Measurements from ENCODE around the gene NDUFB11.

The NDUFB11 gene

DNA sequence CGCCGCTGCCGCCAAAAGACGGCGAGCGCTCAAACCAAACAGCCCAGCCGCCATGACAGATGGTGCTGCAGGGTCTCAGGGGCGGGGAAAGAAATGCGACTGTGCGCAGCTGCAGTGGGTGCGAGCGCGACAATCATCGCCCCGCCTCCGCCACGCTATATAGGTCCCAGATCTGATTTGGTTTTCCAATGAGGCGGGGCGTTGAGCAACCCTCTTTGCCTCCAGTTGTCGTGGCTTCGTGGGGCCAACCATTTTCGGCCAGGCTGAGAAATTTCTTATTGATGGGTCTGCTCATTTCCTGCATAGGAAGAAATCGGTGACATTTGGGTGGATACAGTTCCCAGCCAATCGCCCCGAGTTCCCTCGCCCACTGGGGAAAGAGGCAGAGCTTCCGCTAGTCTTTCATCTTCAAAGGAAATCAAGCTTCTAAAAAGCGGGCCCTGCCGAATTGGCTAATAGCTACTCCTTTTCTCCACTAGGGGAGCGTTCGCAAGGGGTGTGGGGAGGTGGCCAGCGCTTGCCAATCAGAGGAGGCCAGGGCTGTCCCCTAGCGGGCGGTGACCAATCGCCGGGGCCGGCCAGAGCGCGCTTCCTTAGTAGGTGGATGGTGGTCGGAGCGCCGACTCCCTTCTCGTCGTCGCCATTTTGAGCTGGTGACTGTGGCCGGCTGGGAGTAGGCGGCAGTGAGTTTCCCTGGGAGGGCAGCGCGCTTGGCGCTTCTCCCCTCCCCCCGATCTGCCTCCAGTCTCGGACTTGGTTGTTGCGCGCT lies at the start of gene NDUFB11, which contains the start of gene RBM10:
NDUFB11 (minus strand) TSS at position 77 of the 769 bp plus-strand sequence; CDS start at position 54, 23 bp downstream.
RBM10 (plus strand) TSS at position 596 of the 769 bp plus-strand sequence. CDS start 2,261 bp downstream, outside the sequence.
- DNase-seq (ENCODE audit: low read depth): peak; percentile 73

DNA sequence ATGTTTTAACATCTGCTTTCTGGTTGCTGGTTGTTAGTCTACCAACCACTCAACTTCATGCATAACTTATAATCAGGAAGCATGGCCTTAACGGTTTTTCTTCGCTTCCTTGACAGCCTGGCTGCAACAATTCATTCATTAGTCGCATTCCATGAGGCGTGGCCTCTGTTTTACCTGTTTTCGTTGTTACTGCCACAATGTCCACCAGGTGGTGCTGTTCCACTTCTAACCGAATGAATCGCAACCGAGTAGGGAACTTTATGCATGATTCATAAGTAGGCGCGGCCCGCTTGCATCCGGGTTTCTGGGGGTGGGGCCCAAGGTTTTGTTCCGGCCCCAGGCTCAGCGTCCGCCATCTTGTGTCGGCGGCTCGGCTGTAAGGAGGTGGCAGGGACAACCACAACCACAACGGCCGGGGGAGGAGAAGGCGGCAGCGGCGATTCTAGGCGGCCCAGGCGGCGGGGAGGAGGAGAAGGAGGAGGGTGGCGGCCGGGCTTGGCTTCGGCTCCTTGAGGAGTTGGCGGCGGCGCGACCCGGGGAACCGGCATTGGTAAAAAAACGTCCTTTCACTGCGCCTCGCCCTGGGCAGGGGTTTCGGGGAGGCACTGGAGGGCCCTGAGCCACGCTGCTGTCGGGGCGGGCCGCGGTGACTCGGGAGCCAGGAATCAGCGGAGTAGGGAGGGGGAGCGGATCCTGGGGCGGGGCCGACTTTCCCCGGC lies 49.1 kb upstream of the NDUFB11 start, which contains the start of gene UBA1:
UBA1 (plus strand) TSS at position 355 of the 719 bp plus-strand sequence. CDS start 4,974 bp downstream, outside the sequence.
- DNase-seq (ENCODE audit: low read depth): peak; percentile 86

DNA sequence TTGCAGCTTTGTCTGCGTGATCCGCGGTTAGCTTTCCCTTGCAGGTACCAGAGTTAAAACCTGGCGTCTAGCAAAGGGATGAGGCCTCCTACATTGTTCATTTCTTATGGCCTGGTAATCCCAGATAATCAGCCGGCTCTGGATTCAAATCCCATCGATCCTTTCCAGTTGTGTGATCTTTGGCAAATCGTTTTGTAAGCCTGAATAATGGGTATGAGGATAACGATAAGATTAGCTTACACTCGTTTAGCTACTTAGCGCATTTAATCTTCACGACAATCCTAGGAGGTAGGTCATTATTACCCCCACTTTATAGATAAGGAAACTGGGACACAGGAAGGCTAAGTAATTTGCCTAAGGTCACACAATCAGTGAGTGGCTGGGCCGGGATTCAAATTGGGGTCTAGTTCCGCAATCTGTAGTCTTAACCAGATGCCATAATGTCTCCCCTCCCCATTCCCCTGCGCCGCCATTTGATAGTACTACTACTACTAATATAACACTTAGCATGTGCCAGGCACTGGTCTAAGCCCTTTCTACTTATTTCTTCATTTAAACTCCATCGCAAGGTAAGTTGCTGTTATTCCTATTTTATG lies 47.4 kb upstream of the NDUFB11 start:
- no peak for DNase-seq (ENCODE audit: low read depth)

DNA sequence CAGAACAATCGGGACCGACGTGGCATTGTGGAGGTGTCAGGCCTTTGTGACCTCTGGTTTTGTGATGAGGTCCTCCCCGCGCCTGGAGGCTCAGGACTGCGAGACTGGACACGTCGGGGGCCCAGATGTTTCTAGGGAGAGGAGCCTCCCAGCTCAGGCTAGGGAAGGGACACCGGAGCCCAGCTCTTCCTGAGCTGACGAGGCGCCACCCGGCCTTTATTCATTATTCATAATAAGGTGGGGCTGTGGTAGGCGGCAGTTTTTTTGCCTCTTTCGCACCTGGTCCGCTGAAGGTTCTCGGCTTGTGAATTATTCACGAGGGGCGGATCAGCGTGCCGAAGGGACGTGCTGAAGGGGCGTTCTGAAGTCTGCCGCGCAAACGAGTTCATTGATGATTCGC lies 46.8 kb upstream of the NDUFB11 start:
- DNase-seq (ENCODE audit: low read depth): peak; percentile 20

DNA sequence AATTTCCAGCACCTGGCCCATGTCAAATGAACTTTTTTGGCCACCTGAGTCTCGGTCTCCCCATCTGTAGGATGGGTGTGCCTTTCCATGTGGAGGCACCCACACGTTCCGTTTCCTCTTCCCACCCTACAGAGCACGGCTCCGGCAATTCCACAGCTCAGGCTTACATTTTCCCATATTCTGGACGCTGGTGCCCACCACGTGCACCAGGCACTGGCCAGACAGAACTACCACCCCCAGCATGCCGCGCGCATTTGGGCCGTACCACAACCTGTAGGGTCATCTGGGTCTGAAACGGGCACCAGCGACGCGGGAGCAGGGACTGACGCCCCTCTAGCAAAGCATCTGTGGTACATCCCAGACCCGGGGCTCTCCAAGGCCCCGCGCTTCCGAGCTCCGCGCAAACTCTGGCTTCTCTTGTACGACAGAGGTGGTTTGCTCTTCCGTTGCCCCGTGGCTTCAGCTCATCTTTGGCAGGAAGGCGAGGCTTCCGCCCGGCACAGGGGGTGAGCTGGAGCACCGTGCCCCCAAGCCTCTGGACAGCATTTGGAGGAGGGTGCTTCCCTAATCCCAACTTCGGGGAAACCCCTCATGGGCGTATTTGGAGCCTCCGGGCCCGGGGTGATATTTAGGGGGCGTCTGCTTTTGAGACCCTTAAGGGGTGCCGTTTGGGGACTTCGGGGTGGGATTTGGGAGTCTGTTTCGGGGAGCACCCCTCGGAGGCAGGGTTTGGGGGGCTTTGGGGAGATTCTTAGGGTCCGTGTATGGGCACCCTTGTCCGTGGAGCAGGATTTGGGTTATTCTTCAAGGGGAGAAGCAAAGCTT lies 46.2 kb upstream of the NDUFB11 start:
- peak; percentile 56 for DNase-seq (ENCODE audit: low read depth)

DNA sequence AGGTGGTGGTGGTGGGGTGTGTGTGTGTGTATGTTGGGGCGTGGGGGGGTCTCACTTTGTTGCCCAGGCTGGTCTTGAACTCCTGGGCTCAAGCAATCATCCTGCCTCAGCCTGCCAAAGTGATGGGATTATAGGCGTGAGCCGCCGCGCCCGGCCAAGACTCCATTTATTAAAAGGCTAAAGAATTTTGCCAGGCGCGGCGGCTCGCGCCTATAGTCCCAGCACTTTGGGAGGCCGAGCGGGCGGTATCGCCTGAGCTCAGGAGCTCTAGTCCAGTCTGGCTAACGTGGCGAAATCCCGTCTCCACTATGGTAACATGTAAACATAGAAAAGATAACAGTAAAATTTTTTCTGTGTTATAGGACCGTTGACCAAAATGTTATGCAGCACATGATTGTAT lies 45.4 kb upstream of the NDUFB11 start:
- DNase-seq (ENCODE audit: low read depth): no peak

DNA sequence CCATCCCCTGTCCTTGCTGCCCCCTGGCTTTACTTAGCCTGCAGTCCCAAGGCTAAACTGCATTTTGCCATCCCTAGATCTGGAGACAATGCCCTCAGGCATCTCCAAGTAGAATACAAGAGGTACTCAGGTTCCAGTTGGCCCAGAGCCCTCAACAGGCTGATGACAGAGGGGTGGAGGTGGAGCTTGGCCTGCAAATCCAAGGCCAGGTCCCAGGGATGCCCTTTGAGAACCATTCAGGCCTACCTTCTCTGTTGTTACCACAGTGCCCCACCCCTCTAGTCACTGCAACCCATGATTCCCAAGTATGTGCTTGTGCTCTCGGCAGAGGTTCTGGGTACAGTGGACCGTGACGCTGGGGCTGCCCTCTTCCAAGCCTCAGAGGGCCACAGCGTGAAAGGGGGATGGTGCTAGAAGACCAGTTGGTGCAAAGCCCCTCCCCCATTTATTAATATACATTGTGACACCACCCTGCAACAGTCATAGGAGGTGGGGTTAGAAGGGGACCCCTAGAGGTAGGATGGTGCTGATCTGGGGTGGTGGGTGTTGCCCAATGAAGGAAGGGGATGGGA lies 42.7 kb upstream of the NDUFB11 start:
- no peak for DNase-seq (ENCODE audit: low read depth)

DNA sequence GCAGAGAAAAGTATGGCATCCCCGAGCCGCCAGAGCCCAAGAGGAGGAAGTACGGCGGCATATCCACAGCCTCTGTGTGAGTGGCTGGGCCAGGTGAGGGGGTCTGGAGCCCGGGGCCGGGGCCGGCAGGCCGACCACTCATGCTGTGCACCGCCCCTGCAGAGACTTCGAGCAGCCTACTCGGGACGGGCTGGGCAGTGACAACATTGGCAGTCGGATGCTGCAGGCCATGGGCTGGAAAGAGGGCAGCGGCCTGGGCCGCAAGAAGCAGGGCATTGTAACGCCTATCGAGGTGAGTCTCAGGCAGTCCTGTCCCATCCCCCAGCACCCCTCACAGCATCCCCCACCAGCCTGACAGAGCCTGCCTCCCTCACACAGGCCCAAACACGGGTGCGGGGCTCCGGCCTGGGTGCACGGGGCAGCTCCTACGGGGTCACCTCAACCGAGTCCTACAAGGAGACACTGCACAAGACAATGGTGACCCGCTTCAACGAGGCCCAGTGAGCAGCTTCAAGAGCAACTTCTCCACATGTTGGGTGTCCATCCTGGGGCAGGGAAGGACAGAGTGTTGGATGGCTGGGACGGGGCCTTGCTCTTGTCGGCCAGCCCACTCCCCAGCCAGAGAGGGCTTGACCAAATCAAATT lies 41.7 kb upstream of the NDUFB11 start:
- no peak for DNase-seq (ENCODE audit: low read depth)

DNA sequence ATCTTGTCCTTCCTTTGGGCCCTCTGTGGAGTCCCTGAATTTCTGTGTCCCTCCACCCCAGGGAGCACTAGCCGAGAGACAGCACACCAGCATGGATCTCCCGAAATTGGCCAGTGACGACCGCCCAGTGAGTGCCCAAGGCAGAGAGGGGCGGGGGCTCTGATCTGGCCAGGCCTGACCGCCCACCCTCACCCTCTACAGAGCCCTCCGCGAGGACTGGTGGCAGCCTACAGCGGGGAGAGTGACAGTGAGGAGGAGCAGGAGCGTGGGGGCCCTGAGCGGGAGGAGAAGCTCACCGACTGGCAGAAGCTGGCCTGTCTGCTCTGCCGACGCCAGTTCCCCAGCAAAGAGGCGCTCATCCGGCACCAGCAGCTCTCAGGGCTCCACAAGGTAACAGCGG lies 40.7 kb upstream of the NDUFB11 start:
- DNase-seq (ENCODE audit: low read depth): no peak

DNA sequence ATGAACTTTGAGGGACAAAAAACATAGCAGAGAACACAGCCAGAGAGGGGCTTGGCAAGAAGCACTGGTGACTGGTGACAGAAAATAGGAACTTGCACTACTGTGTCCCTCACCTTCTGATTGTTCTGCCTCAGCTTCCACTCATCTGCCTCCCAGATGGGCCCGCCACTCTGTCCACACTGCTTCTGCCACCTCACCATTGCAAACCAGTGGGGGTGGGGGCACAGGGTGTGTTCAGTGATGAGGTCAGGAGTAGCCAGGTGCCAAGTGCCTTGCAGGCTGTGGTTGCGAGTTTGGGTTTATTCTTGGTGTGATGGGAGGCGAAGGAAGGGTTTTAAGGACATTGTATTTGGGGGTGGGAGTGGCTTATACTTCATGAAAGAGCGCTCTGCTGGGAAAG lies 40.0 kb upstream of the NDUFB11 start:
- DNase-seq (ENCODE audit: low read depth): no peak

DNA sequence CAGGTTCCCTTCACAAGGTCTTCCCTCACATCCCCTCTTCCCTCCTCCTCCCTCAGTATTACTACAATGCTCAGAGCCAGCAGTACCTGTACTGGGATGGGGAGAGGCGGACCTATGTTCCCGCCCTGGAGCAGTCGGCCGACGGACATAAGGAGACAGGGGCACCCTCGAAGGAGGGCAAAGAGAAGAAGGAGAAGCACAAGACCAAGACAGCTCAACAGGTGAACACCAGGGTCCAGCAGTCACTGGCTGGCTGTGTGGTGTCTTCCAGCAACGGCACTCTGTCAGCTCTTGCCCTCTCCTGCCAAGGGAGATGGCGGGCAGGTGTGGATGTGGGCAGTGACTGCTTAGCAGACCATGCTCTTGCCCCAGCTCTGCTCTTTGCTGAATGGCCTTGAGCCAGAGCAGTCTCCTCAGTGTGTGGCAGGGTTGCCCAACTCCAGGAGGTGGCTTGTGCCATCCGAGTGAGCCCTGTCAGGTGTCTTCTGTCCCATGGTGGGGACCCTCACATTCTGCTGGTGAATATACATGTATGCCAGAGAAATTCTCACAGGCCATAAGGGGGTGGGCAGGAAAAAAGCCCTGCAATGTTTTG lies 37.7 kb upstream of the NDUFB11 start:
- DNase-seq (ENCODE audit: low read depth): no peak

DNA sequence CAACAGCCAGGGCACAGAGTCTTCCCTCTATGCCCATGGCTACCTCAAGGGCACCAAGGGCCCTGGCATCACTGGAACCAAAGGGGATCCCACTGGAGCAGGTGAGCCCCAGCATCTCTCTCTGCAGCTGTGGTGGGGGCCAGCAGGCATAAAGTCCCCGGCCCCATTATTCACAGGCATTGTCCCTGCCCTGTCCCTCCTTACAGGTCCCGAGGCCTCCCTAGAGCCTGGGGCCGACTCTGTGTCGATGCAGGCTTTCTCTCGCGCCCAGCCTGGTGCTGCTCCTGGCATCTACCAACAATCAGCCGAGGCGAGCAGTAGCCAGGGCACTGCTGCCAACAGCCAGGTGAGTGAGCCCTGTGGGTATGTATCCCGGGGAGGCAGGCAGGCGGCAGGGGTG lies 36.8 kb upstream of the NDUFB11 start:
- no peak for DNase-seq (ENCODE audit: low read depth)

DNA sequence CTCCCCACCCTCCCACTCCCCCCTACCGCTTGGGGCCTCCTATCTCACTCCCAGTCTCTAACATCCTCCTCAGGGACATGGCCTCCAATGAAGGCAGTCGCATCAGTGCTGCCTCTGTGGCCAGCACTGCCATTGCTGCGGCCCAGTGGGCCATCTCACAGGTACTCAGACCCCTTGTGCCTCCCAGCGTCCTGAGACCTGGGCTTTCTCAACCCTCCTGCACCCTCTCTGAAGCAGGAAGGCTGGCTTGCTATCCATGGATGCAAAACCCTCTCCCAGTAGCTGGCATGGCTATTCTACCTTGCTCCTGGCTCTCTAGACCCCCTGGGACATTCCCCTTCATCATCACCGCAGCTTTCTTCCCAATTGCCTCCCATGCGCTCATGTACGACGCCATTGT lies 35.8 kb upstream of the NDUFB11 start:
- DNase-seq (ENCODE audit: low read depth): no peak

DNA sequence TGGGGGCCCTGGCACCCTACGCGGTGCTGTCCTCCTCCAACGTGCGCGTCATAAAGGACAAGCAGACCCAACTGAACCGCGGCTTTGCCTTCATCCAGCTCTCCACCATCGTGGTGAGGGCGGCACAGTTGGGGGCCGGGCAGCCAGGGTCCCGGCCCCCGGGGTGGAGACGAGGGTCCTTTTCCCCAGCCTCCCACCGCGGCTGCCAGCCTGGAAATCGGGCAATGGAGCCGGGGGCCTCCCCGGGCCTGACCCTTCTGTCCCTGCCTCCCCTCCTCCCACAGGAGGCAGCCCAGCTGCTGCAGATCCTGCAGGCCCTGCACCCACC lies 35.4 kb upstream of the NDUFB11 start:
- no peak for DNase-seq (ENCODE audit: low read depth)

DNA sequence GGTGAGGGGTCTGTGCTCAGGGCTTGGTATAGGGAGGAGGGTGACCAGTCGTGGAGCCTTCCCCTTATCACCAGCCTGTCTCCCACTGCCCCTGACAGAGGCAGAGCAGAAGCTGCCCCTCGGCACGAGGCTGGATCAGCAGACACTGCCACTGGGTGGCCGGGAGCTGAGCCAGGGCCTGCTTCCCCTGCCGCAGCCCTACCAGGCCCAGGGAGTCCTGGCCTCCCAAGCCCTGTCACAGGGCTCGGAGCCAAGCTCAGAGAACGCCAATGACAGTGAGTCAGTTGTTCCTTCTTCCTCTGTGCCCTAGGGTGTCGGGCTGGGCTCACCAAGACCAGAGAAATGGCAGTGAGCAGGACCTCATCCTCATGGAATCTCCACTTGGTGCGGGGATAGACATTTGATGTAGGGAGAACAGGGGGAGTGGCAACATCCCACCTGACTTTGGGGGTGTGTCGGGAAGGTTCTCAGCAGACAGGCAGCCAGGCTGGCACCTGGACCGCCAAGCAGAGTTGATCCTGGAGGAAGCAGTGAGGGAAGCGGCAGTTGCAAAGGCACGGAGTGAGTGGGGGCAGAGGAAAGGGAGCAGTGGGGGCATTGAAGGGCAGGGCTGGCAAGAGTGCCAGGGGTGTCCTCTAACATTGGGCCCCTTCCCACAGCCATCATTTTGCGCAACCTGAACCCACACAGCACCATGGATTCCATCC lies 34.9 kb upstream of the NDUFB11 start:
- DNase-seq (ENCODE audit: low read depth): no peak

DNA sequence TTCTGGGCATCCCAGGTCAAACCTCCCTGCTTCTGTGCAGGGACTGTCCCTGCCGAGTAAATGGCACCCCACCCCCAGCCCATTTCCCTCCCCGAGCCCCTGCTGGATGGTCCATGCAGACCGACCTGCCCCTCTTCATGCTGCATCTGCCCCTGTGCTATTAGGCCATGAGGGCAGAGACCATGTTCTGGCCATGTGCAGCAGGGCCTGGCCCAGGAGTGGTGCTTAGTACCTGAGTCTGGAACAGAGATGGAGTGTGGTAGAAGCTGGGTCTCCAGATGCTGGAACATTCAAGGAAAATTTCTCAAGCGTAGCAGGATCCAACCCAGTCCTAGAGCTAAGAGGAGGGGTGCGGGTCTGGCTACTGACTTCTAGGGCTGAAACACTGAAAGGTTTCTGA lies 33.8 kb upstream of the NDUFB11 start:
- DNase-seq (ENCODE audit: low read depth): no peak

DNA sequence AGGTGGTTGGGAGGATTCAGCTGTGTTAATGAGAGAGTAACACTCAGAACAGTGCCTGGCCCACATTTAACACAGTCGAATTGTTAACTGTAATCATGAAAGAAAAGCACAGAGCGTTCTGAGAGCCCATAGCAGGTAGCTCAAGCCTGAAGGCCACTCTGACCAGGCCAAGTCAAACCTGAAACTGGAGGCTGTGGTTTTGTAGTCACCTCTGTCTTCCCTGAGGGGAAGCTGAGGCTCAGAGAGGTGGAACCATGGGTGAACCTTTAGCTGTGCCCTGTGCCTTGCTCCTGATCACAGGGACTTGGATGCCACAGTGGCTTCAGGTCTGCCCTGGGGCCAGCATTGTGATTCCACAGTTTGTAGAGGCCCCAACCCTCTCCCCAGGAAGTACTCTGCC lies 32.6 kb upstream of the NDUFB11 start:
- DNase-seq (ENCODE audit: low read depth): no peak

DNA sequence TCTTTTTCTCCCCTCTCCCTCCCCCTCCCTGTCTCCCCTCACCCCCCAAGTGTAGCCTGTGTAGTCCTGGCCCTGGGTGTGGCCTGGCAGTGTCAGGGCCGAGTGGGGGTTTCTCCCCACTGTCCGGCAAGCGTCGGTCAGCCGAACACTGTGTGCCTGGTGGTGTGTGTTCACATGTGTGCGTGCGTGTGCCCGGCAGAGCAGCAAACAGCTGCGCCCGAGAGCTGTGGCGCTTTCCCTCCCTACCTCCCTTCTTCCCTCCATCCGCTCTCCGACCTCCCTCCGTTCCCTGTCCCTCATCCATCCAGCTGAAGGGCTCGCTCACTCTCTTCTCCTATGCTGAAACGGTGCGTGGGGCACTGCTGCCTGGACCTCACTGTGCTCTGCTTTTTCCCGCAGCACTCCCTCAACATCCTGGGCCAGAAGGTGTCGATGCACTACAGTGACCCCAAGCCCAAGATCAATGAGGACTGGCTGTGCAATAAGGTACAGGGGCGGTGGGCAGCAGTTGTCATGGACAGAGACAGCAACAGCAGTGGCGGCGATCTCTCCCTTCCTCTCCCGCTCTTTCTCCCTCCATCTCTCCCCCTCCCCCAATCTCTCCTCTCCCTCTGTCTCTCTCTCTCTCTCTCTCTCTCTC lies 31.7 kb upstream of the NDUFB11 start:
- no peak for DNase-seq (ENCODE audit: low read depth)

DNA sequence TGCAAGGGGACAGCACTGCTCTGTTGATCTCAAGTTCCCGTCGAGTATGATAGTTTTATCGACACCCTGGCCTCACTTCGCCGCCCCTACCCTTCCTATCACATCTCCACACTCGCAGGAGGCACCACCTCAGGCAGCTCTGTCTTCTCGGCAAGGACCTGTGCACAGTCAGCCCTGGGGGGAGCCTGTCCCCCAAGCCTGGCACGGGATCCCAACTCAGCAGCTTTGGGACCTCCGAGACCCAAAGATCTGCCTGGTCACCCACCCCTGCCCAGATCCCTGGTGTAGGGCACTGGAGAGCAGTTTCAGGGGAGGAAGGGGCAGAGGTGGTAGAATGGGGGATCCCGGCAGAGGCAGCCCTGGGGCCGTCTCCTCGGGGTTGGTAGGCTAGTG lies 31.1 kb upstream of the NDUFB11 start:
- no peak for DNase-seq (ENCODE audit: low read depth)

Data from activated T-cell treated with anti-CD3 and anti-CD28 coated beads for 1 hour (primary cell).